Esophagus squamous epithelium (tissue), 4 donors: Measurements from ENCODE around the gene ZNF492.

Source experiments
- CTCF ChIP-seq, 6 experiments: fragments of 450-650 bp in 4 of 6; fragments of 200-600 bp in 2 of 6; sonication (generic) in 2 of 6; IDR thresholded peaks; one replicate each; pipeline ENCODE4 v1.5.1; 2016 to 2019; ENCODE audit warnings: antibody characterized with exemption in 6 of 6, mild to moderate bottlenecking in 4 of 6, moderate library complexity in 4 of 6
- POLR2A ChIP-seq, 4 donors: fragments of 450-650 bp; IDR thresholded peaks; one replicate each; pipeline ENCODE4 v1.6.1; 2017; ENCODE audit warnings: antibody characterized with exemption in 4 of 4, mild to moderate bottlenecking in 4 of 4, moderate library complexity in 3 of 4

- TF ChIP-seq POLR2A (IDR thresholded peaks at IDR 0.05) (no peak), CTCF (IDR thresholded peaks at IDR 0.05) (no peak)
These were observed 74.9 kb downstream of the ZNF492 start for GRCh38 chr19:22708983-22709382.
